ENCODE measurements around the gene TLCD5.

DNA sequence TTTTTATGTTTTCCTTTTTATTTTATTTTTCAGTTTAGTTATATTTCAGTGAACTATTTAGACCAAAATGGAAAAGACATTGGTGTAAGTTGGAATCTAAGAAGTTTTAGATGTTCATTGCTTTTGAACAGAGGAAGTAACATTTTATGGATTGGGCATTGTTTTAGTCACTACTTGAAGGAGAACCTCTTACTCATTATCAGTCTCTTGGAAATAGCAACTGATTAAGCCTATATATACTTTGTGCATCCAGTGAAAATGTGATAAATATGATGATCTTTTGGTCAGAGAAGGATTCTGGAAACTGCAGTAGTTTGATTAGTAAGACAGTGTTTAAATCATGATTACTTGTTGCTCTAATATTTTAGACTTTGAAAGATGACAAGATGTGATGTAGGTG, 25.5 kb downstream of the TLCD5 start:
- TF ChIP-seq, protein P1, sequence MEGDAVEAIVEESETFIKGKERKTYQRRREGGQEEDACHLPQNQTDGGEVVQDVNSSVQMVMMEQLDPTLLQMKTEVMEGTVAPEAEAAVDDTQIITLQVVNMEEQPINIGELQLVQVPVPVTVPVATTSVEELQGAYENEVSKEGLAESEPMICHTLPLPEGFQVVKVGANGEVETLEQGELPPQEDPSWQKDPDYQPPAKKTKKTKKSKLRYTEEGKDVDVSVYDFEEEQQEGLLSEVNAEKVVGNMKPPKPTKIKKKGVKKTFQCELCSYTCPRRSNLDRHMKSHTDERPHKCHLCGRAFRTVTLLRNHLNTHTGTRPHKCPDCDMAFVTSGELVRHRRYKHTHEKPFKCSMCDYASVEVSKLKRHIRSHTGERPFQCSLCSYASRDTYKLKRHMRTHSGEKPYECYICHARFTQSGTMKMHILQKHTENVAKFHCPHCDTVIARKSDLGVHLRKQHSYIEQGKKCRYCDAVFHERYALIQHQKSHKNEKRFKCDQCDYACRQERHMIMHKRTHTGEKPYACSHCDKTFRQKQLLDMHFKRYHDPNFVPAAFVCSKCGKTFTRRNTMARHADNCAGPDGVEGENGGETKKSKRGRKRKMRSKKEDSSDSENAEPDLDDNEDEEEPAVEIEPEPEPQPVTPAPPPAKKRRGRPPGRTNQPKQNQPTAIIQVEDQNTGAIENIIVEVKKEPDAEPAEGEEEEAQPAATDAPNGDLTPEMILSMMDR (IDR thresholded peaks at IDR 0.05): no peak
- TF ChIP-seq POLR2A (IDR thresholded peaks at IDR 0.05): no peak

Data from uterus (tissue), 2 donors.